Activated CD4-positive, alpha-beta T cell treated with anti-CD3 and anti-CD28 coated beads for 24 hours (primary cell): ENCODE results near the gene FGGY.
"Not testable (repeated sequence)": the region's sequence is repeated elsewhere in the genome, so short reads cannot be mapped to it uniquely, and the experiment has no call there.

Experiments
- DNase-seq, 2 donors: peaks; one replicate each; pipeline ENCODE4 v3.0.0-alpha.2; 2020; ENCODE audit warnings: low read depth in 2 of 2

FGGY gene

GRCh38 chr1:59732214-59732955, 435.5 kb downstream of the FGGY start:
- DNase-seq: no peak

GRCh38 chr1:59733443-59734141, 436.7 kb downstream of the FGGY start:
- DNase-seq: no peak

- not testable (repeated sequence) for DNase-seq
Observed at GRCh38 chr1:59735927-59736326, 439.0 kb downstream of the FGGY start.

GRCh38 chr1:59736744-59737143, 439.9 kb downstream of the FGGY start:
- DNase-seq: no peak

- no peak for DNase-seq
Observed at GRCh38 chr1:59737638-59738037, 440.7 kb downstream of the FGGY start.

- no peak for DNase-seq
Observed at GRCh38 chr1:59738152-59738551, 441.3 kb downstream of the FGGY start.

- DNase-seq: no peak
Observed at GRCh38 chr1:59738591-59739015, 441.7 kb downstream of the FGGY start.

GRCh38 chr1:59739111-59739510, 442.2 kb downstream of the FGGY start:
- no peak for DNase-seq

- no peak for DNase-seq
Observed at GRCh38 chr1:59742526-59742925, 445.6 kb downstream of the FGGY start.

- DNase-seq: no peak
Observed at GRCh38 chr1:59743324-59744091, 446.6 kb downstream of the FGGY start.

GRCh38 chr1:59747420-59748024, 450.6 kb downstream of the FGGY start:
- no peak for DNase-seq

GRCh38 chr1:59748123-59748522, 451.2 kb downstream of the FGGY start:
- no peak for DNase-seq

GRCh38 chr1:59750328-59751003, 453.6 kb downstream of the FGGY start:
- no peak for DNase-seq

GRCh38 chr1:59751004-59751395, 454.1 kb downstream of the FGGY start:
- DNase-seq: no peak

- DNase-seq: no peak
Observed at GRCh38 chr1:59751801-59752200, 454.9 kb downstream of the FGGY start.

- DNase-seq: no peak
Observed at GRCh38 chr1:59752556-59753414, 455.9 kb downstream of the FGGY start.

- DNase-seq: no peak
Observed at GRCh38 chr1:59755069-59755685, 458.3 kb downstream of the FGGY start.

GRCh38 chr1:59757197-59757747, 460.4 kb downstream of the FGGY start:
- DNase-seq: no peak

GRCh38 chr1:59759156-59759925, 462.4 kb downstream of the FGGY start:
- DNase-seq: peak; percentile 47 to 50
